GM18520 (cell line): ENCODE data around the gene WASF3.

Source experiments
- ATAC-seq: cut with Tn5 transposase; IDR thresholded peaks from one replicate; pipeline ENCODE4 v1.9.1; 2021; ENCODE audit not compliant: unreplicated experiment

Gene WASF3

GRCh38 chr13:26678796-26679195 lies 121.3 kb downstream of the WASF3 start:
- no peak for ATAC-seq

GRCh38 chr13:26679411-26680122 lies 122.1 kb downstream of the WASF3 start:
- no peak for ATAC-seq

GRCh38 chr13:26680123-26680450 lies 122.6 kb downstream of the WASF3 start:
- no peak for ATAC-seq

GRCh38 chr13:26680572-26680971 lies 123.1 kb downstream of the WASF3 start:
- ATAC-seq, result no peak

- ATAC-seq, result no peak
These were observed 123.6 kb downstream of the WASF3 start for GRCh38 chr13:26681036-26681435.

- no peak for ATAC-seq
These were observed 125.1 kb downstream of the WASF3 start for GRCh38 chr13:26682606-26683005.

GRCh38 chr13:26685606-26686005 lies 128.1 kb downstream of the WASF3 start:
- ATAC-seq, result no peak

- no peak for ATAC-seq
These were observed 128.8 kb downstream of the WASF3 start for GRCh38 chr13:26686285-26686684.

GRCh38 chr13:26688286-26688685 lies 130.8 kb downstream of the WASF3 start:
- ATAC-seq, result no peak

- no peak for ATAC-seq
These were observed 131.5 kb downstream of the WASF3 start for GRCh38 chr13:26688980-26689379.

GRCh38 chr13:26693749-26694463 lies 136.4 kb downstream of the WASF3 start:
- ATAC-seq, result no peak

- no peak for ATAC-seq
These were observed 137.3 kb downstream of the WASF3 start for GRCh38 chr13:26694609-26695359.

GRCh38 chr13:26695360-26695705 lies 137.8 kb downstream of the WASF3 start:
- no peak for ATAC-seq

GRCh38 chr13:26695891-26696311 lies 138.4 kb downstream of the WASF3 start:
- ATAC-seq, result no peak

GRCh38 chr13:26697069-26697955 lies 139.8 kb downstream of the WASF3 start:
- no peak for ATAC-seq

- no peak for ATAC-seq
These were observed 141.1 kb downstream of the WASF3 start for GRCh38 chr13:26698392-26699196.

GRCh38 chr13:26699197-26699490 lies 141.7 kb downstream of the WASF3 start:
- no peak for ATAC-seq

- no peak for ATAC-seq
These were observed 148.1 kb downstream of the WASF3 start for GRCh38 chr13:26705536-26705935.

- ATAC-seq, result no peak
These were observed 148.9 kb downstream of the WASF3 start for GRCh38 chr13:26706381-26706780.
